ENCODE results near the gene FKBP15.

DNA sequence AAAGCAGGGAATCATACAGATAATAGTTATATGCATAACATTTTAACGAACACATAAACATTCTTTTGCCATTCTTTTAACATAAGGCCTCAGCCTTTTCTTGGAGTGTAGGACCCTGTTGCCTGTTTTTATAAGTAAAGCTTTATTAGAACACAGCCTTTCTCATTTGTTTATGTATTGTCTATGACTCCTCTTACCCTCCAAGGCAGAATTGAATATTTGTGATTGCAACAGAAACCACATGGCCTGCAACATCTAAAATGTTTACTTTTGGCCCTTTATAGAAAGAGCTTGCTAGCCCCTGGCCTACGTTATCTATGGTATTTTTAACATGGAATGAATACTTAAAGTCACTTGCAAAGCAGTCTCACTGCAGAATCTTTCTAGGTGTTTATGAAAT, 2.9 kb upstream of the FKBP15 start:
- no peak for TF ChIP-seq CTCF (conservative IDR thresholded peaks at IDR 0.05)
- TF ChIP-seq EZH2 (IDR thresholded peaks at IDR 0.05; ENCODE audit: low read depth), result no peak
